HCT116 (cell line): ENCODE results near the gene FBXO31.

Experiments used
- EGR1 ChIP-seq: IDR thresholded peaks from 2 replicates; pipeline ENCODE4 v1.6.1; 2012; ENCODE audit warnings: low read depth
- JUND ChIP-seq: IDR thresholded peaks from 2 replicates; pipeline ENCODE4 v1.6.1; 2012
- RAD21 ChIP-seq: IDR thresholded peaks from 2 replicates; pipeline ENCODE4 v1.6.1; 2012; ENCODE audit warnings: low read depth, mild to moderate bottlenecking
- SIN3A ChIP-seq: IDR thresholded peaks from 2 replicates; pipeline ENCODE4 v1.6.1; 2012; ENCODE audit warnings: low read depth
- TCF7L2 ChIP-seq: IDR thresholded peaks from 2 replicates; pipeline ENCODE4 v1.7.0; 2011; ENCODE audit warnings: borderline replicate concordance, inconsistent platforms; ENCODE audit not compliant: insufficient read depth, insufficient read length; ENCODE audit errors: extremely low read depth
- YY1 ChIP-seq: IDR thresholded peaks from 2 replicates; pipeline ENCODE4 v1.6.1; 2011; ENCODE audit warnings: low read length, low read depth, moderate library complexity, mild to moderate bottlenecking; ENCODE audit not compliant: insufficient replicate concordance; ENCODE audit errors: extremely low read depth
- TF ChIP-seq, protein P1 (sequence below), 3 experiments: fragments of 200-600 bp in 1 of 3; sonication (generic) in 1 of 3; IDR thresholded peaks in 2 of 3; conservative IDR thresholded peaks in 1 of 3; 2 replicates each; pipeline ENCODE4 v1.5.1; 2012 to 2017; ENCODE audit warnings: low read depth in 2 of 3, low read length in 2 of 3, antibody characterized with exemption in 1 of 3, borderline replicate concordance in 1 of 3, control low read depth in 1 of 3, mild to moderate bottlenecking in 1 of 3, mixed read lengths in 1 of 3, mixed run types in 1 of 3, moderate library complexity in 1 of 3; ENCODE audit not compliant: insufficient read depth in 1 of 3
- TF ChIP-seq, protein P2 (sequence below): IDR thresholded peaks from 2 replicates; pipeline ENCODE4 v1.6.1; 2012

DNA sequence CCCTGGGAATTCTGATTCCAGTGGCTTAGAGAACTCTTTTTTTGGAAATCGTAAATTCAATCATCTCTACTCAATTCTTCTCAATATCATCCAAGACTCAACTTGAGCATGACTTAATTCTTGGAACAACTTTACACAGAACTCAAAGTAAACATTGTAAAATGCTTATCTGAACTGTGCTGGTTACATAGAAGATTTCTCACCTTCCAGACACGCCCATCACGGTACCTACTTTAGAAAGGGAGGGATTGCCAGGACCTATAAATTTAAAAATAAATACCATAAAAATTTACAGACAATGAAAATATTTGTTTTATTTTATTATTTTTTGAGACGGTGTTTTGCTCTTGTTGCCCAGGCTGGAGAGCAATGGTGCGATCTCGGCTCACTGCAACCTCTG lies 35.1 kb upstream of the FBXO31 start:
- TF ChIP-seq SIN3A (no peak), TCF7L2 (no peak), JUND (no peak), RAD21 (no peak), EGR1 (no peak), YY1 (no peak)
- TF ChIP-seq, protein P1, sequence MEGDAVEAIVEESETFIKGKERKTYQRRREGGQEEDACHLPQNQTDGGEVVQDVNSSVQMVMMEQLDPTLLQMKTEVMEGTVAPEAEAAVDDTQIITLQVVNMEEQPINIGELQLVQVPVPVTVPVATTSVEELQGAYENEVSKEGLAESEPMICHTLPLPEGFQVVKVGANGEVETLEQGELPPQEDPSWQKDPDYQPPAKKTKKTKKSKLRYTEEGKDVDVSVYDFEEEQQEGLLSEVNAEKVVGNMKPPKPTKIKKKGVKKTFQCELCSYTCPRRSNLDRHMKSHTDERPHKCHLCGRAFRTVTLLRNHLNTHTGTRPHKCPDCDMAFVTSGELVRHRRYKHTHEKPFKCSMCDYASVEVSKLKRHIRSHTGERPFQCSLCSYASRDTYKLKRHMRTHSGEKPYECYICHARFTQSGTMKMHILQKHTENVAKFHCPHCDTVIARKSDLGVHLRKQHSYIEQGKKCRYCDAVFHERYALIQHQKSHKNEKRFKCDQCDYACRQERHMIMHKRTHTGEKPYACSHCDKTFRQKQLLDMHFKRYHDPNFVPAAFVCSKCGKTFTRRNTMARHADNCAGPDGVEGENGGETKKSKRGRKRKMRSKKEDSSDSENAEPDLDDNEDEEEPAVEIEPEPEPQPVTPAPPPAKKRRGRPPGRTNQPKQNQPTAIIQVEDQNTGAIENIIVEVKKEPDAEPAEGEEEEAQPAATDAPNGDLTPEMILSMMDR (IDR thresholded peaks at IDR 0.05 in 2 of 3, conservative IDR thresholded peaks at IDR 0.05 in 1 of 3; ENCODE audit: borderline replicate concordance in 1 of 3, insufficient read depth in 1 of 3, low read depth in 2 of 3, low read length in 2 of 3), result no peak
- TF ChIP-seq, protein P2, sequence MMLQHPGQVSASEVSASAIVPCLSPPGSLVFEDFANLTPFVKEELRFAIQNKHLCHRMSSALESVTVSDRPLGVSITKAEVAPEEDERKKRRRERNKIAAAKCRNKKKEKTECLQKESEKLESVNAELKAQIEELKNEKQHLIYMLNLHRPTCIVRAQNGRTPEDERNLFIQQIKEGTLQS, result no peak
